SH-SY5Y (cell line): ENCODE measurements around the gene FAM32A.

Source experiments
- GATA2 ChIP-seq: IDR thresholded peaks from 2 replicates; pipeline ENCODE4 v1.6.1; 2011; ENCODE audit warnings: mild to moderate bottlenecking, low read depth, low read length
- GATA3 ChIP-seq: IDR thresholded peaks from 2 replicates; pipeline ENCODE4 v1.6.1; 2011; ENCODE audit warnings: low read depth, mild to moderate bottlenecking, low read length, moderate library complexity

DNA sequence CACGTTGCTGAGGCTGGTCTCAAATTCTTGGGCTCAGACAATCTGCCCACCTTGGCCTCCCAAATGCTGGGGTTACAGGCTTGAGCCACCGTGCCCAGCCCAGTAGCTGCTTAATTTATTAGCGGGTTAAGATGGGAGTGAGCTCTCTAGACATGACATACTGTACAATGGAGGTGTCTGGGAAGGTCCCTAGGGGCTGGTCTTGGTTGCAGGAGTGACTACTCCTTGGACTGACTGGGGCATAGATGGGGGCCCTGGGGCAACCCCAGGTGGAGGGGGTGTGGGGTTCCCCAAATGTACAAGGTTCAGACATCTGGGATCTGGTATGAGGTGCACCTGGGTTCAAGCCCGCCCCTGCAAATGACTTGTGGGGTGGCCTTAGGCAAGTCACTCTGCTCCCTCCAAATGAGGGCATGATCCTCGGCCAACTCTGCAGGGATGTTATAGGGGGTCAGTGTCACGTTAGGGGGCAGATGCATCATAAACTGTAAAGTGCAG is 24.7 kb upstream of the FAM32A start:
- TF ChIP-seq GATA3 (no peak), GATA2 (no peak)
